D721Med (cell line): ENCODE data around the gene KRTAP3-3.

Experiments
- DNase-seq: peaks from one replicate; pipeline ENCODE4 v3.0.0; 2011; ENCODE audit warnings: low spot score; ENCODE audit not compliant: insufficient read length
- FAIRE-seq: peaks from 2 replicates; lab custom pipeline; 2011; peaks lifted over from hg19 to GRCh38; lab: Jason Lieb, UNC
- TF ChIP-seq, protein P1 (sequence below): IDR thresholded peaks from 2 replicates; pipeline ENCODE4 v1.5.1; 2012; ENCODE audit warnings: mild to moderate bottlenecking, control low read depth; ENCODE audit not compliant: insufficient read depth; ENCODE audit errors: missing control alignments

KRTAP3-3 gene

DNA sequence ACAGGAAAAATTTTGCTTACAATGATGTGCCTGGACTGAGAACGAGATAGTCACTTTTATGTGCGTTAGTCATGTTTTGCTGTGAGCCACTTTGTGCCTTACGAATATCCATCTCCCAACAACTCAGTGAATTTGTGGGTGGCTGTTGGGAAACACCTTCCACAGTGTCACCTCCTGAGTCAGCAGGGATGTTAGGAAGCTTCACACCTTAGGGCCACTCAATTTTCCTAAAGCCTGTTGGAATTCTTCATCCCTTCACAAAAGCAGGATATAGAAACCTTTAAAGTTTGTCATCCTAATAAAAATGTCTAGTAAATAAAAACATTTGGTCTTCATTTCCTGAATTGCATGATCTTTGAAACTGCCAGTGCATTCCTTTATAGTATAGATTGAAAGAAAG lies 19.2 kb upstream of the KRTAP3-3 start:
- TF ChIP-seq, protein P1, sequence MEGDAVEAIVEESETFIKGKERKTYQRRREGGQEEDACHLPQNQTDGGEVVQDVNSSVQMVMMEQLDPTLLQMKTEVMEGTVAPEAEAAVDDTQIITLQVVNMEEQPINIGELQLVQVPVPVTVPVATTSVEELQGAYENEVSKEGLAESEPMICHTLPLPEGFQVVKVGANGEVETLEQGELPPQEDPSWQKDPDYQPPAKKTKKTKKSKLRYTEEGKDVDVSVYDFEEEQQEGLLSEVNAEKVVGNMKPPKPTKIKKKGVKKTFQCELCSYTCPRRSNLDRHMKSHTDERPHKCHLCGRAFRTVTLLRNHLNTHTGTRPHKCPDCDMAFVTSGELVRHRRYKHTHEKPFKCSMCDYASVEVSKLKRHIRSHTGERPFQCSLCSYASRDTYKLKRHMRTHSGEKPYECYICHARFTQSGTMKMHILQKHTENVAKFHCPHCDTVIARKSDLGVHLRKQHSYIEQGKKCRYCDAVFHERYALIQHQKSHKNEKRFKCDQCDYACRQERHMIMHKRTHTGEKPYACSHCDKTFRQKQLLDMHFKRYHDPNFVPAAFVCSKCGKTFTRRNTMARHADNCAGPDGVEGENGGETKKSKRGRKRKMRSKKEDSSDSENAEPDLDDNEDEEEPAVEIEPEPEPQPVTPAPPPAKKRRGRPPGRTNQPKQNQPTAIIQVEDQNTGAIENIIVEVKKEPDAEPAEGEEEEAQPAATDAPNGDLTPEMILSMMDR: no peak
- no peak for DNase-seq
- no peak for FAIRE-seq

DNA sequence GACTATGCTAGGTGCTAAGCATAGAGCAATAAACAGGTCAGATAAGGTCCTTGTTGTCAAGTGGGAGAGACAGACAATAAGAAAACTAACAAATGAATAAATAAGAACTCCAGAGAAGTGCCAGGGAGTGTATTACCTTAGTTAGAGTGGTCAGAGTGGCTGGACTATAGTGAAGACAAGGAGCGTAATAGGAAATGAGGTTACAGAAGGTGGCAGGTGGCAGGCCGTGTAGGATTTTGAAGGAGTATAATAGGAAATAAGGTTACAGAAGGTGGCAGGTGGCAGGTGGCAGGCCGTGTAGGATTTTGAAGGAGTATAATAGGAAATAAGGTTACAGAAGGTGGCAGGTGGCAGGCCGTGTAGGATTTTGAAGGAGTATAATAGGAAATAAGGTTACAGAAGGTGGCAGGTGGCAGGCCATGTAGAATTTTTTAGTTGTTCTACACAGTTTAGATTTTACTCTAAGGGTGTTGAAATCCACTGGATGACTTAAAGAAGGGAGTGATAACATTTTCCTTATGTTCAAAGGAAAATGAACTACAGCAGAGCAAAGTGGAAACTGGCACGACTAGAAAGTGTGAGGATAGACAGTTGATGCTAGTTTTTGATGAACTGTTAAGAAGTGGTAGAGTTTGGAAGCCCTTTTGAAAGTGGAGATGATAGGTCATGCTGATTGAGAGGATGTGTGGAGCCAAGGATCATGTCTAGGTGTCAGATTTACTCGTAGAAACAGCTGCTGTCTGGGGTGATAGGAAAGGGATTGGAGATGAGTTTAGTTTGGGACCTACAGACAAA lies 18.6 kb upstream of the KRTAP3-3 start:
- no peak for DNase-seq
- TF ChIP-seq, protein P1: no peak
- FAIRE-seq: no peak

DNA sequence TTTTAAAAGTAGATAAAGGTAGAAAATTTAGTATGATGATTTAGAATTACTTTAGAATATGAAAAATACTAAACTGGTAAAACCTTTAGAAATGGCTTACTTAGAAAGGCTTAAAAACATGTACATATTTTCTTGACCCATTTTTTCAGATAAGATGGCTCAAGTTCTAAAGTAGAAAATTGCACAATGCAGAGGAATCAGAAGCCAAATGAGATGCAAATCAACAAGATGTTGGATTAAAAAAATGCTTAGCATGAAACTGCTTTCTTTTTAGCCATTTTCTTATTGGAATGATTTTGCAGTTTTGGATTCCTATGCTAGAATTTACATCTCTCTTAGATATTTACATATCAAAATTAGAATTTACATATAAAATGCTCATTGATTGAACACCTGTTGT lies 16.5 kb upstream of the KRTAP3-3 start:
- TF ChIP-seq, protein P1: no peak
- FAIRE-seq: no peak
- no peak for DNase-seq

DNA sequence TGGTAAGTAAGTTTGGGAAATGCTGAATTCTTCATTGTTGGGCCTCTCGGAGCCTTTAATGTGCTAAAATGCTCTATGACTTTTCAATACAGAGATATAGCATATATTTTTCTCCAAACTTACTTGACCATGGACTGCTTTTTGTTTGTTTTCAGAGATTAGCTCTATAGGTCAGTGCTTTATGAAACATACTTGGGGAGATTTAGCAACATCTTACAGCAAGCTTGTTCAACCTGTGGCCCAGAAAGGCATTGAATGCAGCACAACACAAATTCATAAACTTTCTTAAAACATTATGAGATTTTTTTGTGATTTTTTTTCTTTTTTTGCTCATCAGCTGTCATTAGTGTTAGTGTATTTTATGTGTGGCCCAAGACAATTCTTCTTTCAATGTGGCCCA lies 16.0 kb upstream of the KRTAP3-3 start:
- FAIRE-seq: no peak
- TF ChIP-seq, protein P1: no peak

DNA sequence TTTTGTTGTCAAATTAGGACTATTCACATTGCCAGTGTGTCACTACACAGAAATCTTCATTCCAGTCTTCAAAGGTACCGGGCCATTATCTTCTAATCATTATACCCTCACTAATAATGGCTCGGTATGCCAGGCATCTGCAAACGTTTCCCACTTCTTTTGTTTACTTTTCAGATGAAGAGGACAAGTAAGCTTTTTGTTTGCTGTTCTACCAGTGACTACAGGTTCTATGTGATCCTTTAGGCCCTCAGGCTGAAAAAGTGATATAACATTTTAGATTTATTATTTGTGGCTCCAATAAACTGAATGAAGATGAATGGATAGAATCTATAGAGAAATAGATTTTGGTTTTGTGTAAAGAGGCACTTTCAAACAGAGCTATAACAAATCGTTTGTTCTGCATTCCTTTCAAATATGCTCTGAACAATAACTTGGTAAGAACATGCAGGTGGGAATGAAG lies 15.4 kb upstream of the KRTAP3-3 start:
- TF ChIP-seq, protein P1: no peak
- DNase-seq: no peak
- no peak for FAIRE-seq

More for the DNA sequence above, 16.0 kb upstream of the KRTAP3-3 start:
- no peak for DNase-seq

DNA sequence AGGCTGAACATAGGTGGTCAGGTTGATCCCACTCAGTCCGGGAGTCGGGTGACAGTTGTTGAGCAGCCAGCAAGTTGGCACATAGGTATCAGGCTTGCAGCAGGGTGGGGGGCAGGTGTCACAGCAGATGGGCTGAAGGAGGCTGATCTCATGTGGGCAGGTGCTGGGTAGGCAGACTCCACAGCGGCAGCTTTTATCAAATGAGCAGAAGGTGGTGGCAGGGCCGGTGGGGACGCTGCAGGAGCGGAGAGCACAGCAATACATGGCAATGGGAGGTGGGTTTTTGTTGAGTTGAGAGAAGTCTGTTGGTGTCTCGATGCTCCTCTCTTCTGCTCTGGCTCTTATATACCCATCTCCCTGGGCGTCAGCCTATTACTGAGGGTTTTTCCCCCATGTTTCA lies 14.8 kb upstream of the KRTAP3-3 start, which contains the start of gene KRTAP3-1:
KRTAP3-1 (minus strand) TSS at position 318 of the 400 bp plus-strand sequence; CDS start at position 264, 54 bp downstream.
- TF ChIP-seq, protein P1: no peak
- no peak for FAIRE-seq
- DNase-seq: no peak

DNA sequence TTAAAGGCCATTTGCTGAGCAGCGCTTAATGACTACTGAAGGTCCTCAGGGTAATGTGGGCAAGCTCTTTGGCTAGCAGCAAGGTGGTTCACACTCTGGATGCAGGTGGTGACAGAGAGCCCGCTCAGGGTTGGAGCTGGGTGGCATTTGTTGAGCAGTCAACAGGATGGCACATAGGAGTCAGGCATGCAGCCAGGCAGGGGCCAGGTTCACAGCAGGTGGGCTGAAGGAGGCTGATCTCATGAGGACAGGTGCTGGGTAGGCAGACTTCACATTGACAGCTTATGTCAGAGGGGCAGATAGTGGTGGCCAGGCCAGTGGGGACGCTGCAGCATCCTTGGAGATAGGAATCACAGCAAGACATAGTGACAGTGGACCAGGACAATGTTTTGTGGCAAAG lies 10.4 kb upstream of the KRTAP3-3 start:
- FAIRE-seq: no peak
- DNase-seq: no peak
- TF ChIP-seq, protein P1: no peak
